Skeletal muscle satellite cell (primary cell): ENCODE measurements around the gene FKBP14.
"Not testable (repeated sequence)": the region's sequence is repeated elsewhere in the genome, so short reads cannot be mapped to it uniquely, and the experiment has no call there.

Source experiments
- H3K27me3 ChIP-seq: 2 replicates; pipeline ENCODE4 v1.7.0; 2013; ENCODE audit warnings: low read length; ENCODE audit not compliant: control insufficient read depth, insufficient read depth
- H3K36me3 ChIP-seq: 2 replicates; pipeline ENCODE4 v1.7.0; 2013; ENCODE audit warnings: mild to moderate bottlenecking, control low read depth, low read length; ENCODE audit not compliant: insufficient read depth
- H3K4me1 ChIP-seq: 2 replicates; pipeline ENCODE4 v1.7.0; 2013; ENCODE audit warnings: low read length; ENCODE audit not compliant: control insufficient read depth, insufficient read depth
- H3K4me2 ChIP-seq: 2 replicates; pipeline ENCODE4 v1.7.0; 2013; ENCODE audit warnings: mild to moderate bottlenecking, low read length
- H3K4me3 ChIP-seq: 2 replicates; pipeline ENCODE4 v1.7.0; 2013; ENCODE audit warnings: low read length
- H3K9ac ChIP-seq: 2 replicates; pipeline ENCODE4 v1.7.0; 2013; ENCODE audit warnings: mild to moderate bottlenecking, low read depth, low read length, moderate library complexity
- H3K9me3 ChIP-seq: replicated peaks from 2 replicates; pipeline ENCODE4 v1.7.0; 2013; ENCODE audit warnings: mild to moderate bottlenecking, control low read depth, low read length

Gene FKBP14

DNA sequence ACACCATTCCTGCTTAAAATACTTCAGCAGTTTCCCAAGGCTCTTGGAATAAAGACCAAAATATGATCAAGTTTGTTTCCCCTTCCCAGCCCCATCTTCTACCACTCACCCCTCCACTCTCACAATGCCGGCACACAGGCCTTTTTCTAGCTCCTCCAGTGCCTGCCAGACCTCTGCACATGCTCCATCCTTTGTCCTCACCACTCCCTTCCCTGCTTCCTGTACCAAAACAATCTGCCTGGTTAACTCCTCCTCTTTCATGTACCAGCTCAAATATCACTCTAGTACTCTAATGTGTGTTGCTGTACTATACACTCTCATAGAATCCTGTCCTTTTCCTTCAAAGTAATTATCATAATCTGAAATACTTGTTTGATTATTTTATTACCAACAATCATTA is 56.3 kb downstream of the FKBP14 start:
- Histone ChIP-seq H3K4me2 (no peak overlapping the region), H3K27me3 (no peaks in the 10 kb centered on the region), H3K4me3 (no peak overlapping the region), H3K4me1 (peaks cover 11% of the 10 kb centered on the region), H3K9me3 (no peaks in the 10 kb centered on the region), H3K9ac (no peak overlapping the region), H3K36me3 (peaks cover 24% of the 10 kb centered on the region)

DNA sequence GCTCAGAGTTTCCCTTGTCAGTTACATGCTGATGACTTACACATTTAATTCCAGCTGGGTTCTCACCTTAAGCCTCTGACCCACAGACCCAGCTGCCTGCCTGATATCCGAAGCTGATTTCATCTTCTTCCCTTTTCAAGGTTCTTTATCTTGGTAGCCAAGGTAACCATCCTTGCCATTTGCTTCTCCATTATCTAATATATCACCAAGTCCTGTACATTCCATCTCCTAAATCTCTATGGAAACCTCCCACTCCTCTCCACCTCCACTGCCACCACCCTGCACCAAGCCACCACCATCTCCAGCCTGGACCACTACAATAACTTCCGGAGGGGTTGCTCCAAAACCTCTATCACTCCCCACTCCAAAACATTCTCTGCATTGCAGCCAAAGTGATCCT is 56.8 kb downstream of the FKBP14 start:
- H3K4me1 ChIP-seq = peaks cover 11% of the 10 kb centered on the region
- H3K9ac ChIP-seq = no peak overlapping the region
- no peak overlapping the region for H3K4me2 ChIP-seq
- no peak overlapping the region for H3K4me3 ChIP-seq
- peaks cover 27% of the 10 kb centered on the region for H3K36me3 ChIP-seq
- no peaks in the 10 kb centered on the region for H3K9me3 ChIP-seq
- H3K27me3 ChIP-seq = no peaks in the 10 kb centered on the region

DNA sequence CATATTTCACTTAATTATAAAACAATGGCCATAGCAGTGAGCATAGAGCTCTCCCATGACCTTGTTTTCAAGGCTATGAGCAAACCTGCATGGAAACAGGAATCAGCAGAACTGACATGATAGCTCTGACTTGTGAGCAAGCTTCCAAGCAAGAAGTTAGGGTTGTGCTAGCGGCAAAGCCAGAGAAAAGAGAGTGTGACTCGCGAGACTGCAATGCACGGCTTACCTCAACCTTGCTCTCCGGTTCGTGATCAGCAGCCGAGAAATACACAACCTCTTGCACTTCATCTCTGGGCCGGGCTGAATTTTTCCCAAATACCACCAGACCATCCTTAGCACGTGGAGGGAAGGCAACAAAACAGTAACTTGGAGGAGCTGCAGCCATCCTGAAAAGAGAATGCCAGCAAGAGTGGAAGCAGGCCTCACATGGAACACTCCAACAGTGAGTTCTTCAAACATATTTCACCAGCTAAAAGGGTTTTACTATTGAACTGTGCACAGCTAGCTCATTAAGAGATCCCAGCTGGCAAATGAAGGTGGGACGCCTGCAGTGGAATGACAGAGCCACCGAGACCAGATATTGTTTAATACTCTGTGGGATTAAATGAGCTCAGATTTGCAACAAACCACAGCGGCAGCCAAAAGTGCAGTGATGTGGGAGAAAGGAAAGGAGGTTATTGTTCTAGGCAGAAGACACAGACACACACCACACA is 57.7 kb downstream of the FKBP14 start:
- Histone ChIP-seq H3K9me3 (no peaks in the 10 kb centered on the region), H3K9ac (no peak overlapping the region), H3K36me3 (peaks cover 27% of the 10 kb centered on the region), H3K27me3 (no peaks in the 10 kb centered on the region), H3K4me3 (no peak overlapping the region), H3K4me2 (no peak overlapping the region), H3K4me1 (peaks cover 11% of the 10 kb centered on the region)

DNA sequence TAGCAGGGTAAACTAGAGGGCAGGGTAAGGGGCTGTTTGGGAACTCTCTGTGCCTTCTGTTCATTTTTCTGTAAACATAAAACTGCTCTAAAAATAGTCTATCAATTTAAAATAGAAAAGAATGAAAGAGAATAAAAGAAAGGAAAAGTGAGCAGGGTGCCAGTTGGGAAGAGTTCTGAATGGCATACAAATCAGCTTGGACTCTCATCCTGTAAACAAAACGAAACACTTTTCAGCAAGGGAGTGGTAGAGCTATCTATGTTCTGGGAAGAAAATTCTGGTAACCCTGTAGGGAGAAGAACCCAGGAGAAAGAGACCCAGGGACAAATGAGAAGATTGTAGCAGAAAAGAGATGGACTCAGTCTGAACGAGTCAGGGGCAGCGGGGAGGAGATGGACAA is 61.5 kb downstream of the FKBP14 start:
- Histone ChIP-seq H3K4me3 (no peak overlapping the region), H3K4me1 (peaks cover 9% of the 10 kb centered on the region), H3K9ac (no peak overlapping the region), H3K27me3 (no peaks in the 10 kb centered on the region), H3K36me3 (peaks cover 39% of the 10 kb centered on the region), H3K4me2 (no peak overlapping the region), H3K9me3 (no peaks in the 10 kb centered on the region)

DNA sequence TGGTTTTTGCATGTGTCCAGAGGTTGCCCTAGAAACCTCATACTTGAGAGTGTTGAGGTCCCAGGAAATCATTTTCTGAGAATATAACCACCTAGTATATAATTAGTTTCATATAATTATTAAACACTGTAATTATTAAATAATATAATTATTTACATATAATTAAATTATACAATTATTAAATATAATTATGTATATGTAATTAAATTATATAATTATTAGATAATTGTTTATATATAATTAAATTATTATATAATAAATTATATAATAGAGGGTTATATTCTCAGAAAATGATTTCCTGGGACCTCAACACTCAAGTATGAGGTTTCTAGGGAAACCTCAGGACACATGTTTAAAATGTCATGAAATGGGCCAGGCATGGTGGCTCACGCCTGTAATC is 64.5 kb downstream of the FKBP14 start:
- H3K9me3 ChIP-seq = no peaks in the 10 kb centered on the region
- no peaks in the 10 kb centered on the region for H3K4me1 ChIP-seq
- H3K9ac ChIP-seq = no peak overlapping the region
- peaks cover 31% of the 10 kb centered on the region for H3K36me3 ChIP-seq
- H3K4me2 ChIP-seq = no peak overlapping the region
- H3K27me3 ChIP-seq = no peaks in the 10 kb centered on the region
- H3K4me3 ChIP-seq = no peak overlapping the region

DNA sequence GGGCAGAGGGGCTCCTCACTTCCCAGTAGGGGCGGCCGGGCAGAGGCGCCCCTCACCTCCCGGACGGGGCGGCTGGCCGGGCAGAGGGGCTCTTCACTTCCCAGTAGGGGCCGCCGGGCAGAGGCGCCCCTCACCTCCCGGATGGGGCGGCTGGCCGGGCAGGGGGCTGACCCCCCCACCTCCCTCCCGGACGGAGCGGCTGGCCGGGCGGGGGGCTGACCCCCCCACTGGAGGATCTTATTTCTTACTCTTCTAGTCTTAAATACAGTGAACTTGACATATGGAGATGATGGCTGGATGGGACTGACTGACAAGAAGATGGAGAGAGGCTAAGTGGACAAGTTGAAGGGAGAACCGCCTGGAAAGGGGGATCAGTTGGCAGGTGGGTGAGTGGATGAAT is 64.9 kb downstream of the FKBP14 start:
- H3K36me3 ChIP-seq = peaks cover 27% of the 10 kb centered on the region
- H3K4me1 ChIP-seq, H3K9ac ChIP-seq, H3K4me3 ChIP-seq, H3K4me2 ChIP-seq, H3K9me3 ChIP-seq, H3K27me3 ChIP-seq: not testable (repeated sequence)
